Mesendoderm (in vitro differentiated cells): ENCODE measurements around the gene CACNA1H.

Experiments
- DNase-seq: peaks from one replicate; pipeline ENCODE4 v3.0.0; 2013
- H2AK5ac ChIP-seq: 2 replicates; pipeline ENCODE4 v1.6.1; 2013; ENCODE audit warnings: low read length, inconsistent platforms
- H2BK120ac ChIP-seq: 2 replicates; pipeline ENCODE4 v1.6.1; 2013; ENCODE audit warnings: low read depth, mild to moderate bottlenecking, low read length, moderate library complexity, mixed read lengths
- H2BK15ac ChIP-seq: replicated peaks from 2 replicates; pipeline ENCODE4 v1.6.1; 2013; ENCODE audit warnings: low read depth, mild to moderate bottlenecking, moderate library complexity
- H2BK5ac ChIP-seq: 2 replicates; pipeline ENCODE4 v1.6.1; 2013; ENCODE audit warnings: low read length, inconsistent platforms
- H3K18ac ChIP-seq: 2 replicates; pipeline ENCODE4 v1.6.1; 2013; ENCODE audit warnings: mild to moderate bottlenecking, low read length, mixed read lengths
- H3K23ac ChIP-seq: one replicate; pipeline ENCODE4 v1.6.1; 2013; ENCODE audit warnings: low read length
- H3K27ac ChIP-seq: 2 replicates; pipeline ENCODE4 v1.5.1; 2013; ENCODE audit warnings: low read depth, mild to moderate bottlenecking, inconsistent platforms, low read length, moderate library complexity
- H3K27me3 ChIP-seq: 2 replicates; pipeline ENCODE4 v1.6.1; 2013; ENCODE audit warnings: low read length, control low read depth, mild to moderate bottlenecking, inconsistent platforms; ENCODE audit not compliant: insufficient read depth, poor library complexity
- H3K36me3 ChIP-seq: 2 replicates; pipeline ENCODE4 v1.6.1; 2013; ENCODE audit warnings: low read length, inconsistent platforms; ENCODE audit not compliant: control insufficient read depth, insufficient read depth
- H3K4ac ChIP-seq: one replicate; pipeline ENCODE4 v1.6.1; 2013; ENCODE audit warnings: low read depth, mild to moderate bottlenecking, low read length, moderate library complexity
- H3K4me1 ChIP-seq: 2 replicates; pipeline ENCODE4 v1.6.1; 2013; ENCODE audit warnings: low read depth, low read length, inconsistent platforms; ENCODE audit not compliant: control insufficient read depth
- H3K4me2 ChIP-seq: 2 replicates; pipeline ENCODE4 v1.6.1; 2013; ENCODE audit warnings: low read length
- H3K4me3 ChIP-seq: 2 replicates; pipeline ENCODE4 v1.5.1; 2013; ENCODE audit warnings: mild to moderate bottlenecking, low read length
- H3K56ac ChIP-seq: one replicate; pipeline ENCODE4 v1.6.1; 2013; ENCODE audit warnings: low read length
- H3K79me1 ChIP-seq: 2 replicates; pipeline ENCODE4 v1.6.1; 2013; ENCODE audit warnings: low read length, inconsistent platforms
- H3K79me2 ChIP-seq: 2 replicates; pipeline ENCODE4 v1.6.1; 2013; ENCODE audit warnings: mild to moderate bottlenecking, low read length; ENCODE audit not compliant: control insufficient read depth, insufficient read depth
- H3K9ac ChIP-seq: 2 replicates; pipeline ENCODE4 v1.6.1; 2013; ENCODE audit warnings: low read length, inconsistent platforms
- H4K5ac ChIP-seq: one replicate; pipeline ENCODE4 v1.6.1; 2013; ENCODE audit warnings: low read length
- H4K8ac ChIP-seq: one replicate; pipeline ENCODE4 v1.6.1; 2013; ENCODE audit warnings: low read depth, mild to moderate bottlenecking, control low read depth, low read length, moderate library complexity
- WGBS: extraction: QIAGEN DNeasy Blood & Tissue Kit; methylation state at CpG from one replicate; pipeline ENCODE4 v1.1.7; 2013; ENCODE audit warnings: low lambda C conversion rate, missing lambda C conversion rate; ENCODE audit not compliant: insufficient coverage; ENCODE audit errors: extremely low coverage; 5-methylcytosine and 5-hydroxymethylcytosine counted together

CACNA1H gene

DNA sequence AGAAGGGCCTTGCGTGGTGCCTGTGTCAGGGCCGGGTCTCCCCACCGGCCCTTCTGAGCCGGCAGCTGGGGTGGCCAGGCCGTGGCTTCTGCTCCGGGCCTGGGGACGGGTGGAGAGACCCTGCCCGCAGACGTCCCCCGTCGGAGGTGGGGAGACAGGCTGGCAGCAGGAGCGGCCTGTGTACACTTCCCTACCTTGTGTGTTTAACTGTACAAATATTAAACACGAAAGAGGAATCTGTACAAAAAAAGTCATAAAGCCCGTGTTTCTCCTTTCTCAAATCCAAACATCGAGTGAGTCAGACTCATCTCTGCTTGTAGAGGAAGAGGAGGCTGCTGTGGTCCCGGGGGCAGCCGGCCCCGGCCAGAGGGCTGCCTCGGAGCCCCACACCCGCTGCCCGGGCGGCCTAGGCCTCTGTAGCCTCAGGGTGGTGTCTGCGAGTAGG, 2.0 kb downstream of the CACNA1H start:
- Histone ChIP-seq H3K9ac (no peak overlapping the region), H3K4me1 (no peaks in the 10 kb centered on the region), H2BK120ac (no peak overlapping the region), H3K27me3 (no peaks in the 10 kb centered on the region), H3K4me3 (no peak overlapping the region), H3K23ac (no peak overlapping the region), H4K5ac (no peak overlapping the region), H3K79me2 (no peaks in the 10 kb centered on the region), H2BK5ac (no peak overlapping the region), H2BK15ac (no peak overlapping the region), H3K4me2 (no peak overlapping the region), H3K4ac (no peak overlapping the region), H3K18ac (no peak overlapping the region), H2AK5ac (no peak overlapping the region), H3K36me3 (no peaks in the 10 kb centered on the region), H3K79me1 (no peaks in the 10 kb centered on the region), H3K56ac (no peak overlapping the region), H3K27ac (no peak overlapping the region), H4K8ac (no peak overlapping the region)
- DNase-seq: no peak
- WGBS: no CpG with 5 or more reads among the region's 23 CpGs

GRCh38 chr16:1155353-1156054, 2.6 kb downstream of the CACNA1H start:
- Histone ChIP-seq H3K4me3 (no peak overlapping the region), H3K4me2 (no peak overlapping the region), H4K8ac (no peak overlapping the region), H3K23ac (no peak overlapping the region), H3K4me1 (no peaks in the 10 kb centered on the region), H3K18ac (no peak overlapping the region), H3K4ac (no peak overlapping the region), H2AK5ac (no peak overlapping the region), H3K9ac (no peak overlapping the region), H2BK15ac (no peak overlapping the region), H3K79me1 (no peaks in the 10 kb centered on the region), H3K36me3 (no peaks in the 10 kb centered on the region), H3K27ac (no peak overlapping the region), H3K27me3 (no peaks in the 10 kb centered on the region), H3K79me2 (no peaks in the 10 kb centered on the region), H4K5ac (no peak overlapping the region), H3K56ac (no peak overlapping the region), H2BK120ac (no peak overlapping the region), H2BK5ac (no peak overlapping the region)
- no CpG with 5 or more reads among the region's 20 CpGs for WGBS
- no peak for DNase-seq

DNA sequence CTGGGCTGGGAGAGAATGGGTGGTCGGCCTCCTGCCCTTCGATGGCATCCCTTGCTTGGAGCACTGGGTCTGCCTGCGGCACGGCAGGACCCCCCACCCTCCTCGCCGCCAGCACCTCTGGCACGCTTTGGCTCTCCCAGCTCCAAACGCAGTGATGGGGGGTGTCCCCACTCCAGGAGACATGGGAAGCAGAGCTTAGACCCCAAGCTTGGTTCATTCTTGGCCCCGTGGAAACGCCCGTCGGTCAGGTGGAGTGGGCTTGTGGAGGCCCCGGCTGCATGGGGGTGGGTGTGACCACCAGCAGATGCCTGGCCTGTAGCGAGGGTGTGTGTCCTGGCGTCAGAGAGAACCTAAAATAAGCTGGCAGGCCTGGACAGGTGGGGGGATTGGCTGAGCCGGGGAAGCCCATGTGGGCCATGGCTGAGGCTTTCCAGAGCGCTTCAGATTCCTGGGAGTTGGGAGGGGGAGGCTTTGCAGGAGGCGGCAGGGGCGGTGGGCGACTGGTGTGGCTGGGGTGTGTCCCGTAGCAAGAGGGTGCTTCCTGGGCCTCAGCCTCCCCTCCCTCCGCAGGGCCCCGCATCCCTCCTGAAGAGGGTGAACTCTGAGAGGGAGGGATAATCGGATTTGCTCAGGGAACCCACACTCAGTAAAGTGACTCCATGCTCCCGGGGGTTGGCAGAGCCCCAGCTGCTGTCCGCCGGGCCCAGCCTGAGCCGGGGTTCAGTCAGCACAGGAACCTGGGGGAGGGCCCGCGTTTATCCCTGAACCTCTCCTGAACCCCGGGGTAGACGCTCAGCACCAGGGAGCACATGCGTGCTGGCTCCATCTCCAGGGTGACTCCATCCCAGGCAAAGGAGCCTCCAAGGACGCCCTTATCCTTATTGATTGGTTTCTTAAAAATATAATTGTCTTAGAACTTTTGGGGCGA, 3.4 kb downstream of the CACNA1H start:
- Histone ChIP-seq H2BK5ac (no peak overlapping the region), H3K27me3 (no peaks in the 10 kb centered on the region), H3K79me1 (no peaks in the 10 kb centered on the region), H2AK5ac (no peak overlapping the region), H3K18ac (no peak overlapping the region), H3K4me1 (no peaks in the 10 kb centered on the region), H3K23ac (no peak overlapping the region), H3K56ac (no peak overlapping the region), H4K5ac (no peak overlapping the region), H3K4me3 (no peak overlapping the region), H2BK15ac (no peak overlapping the region), H3K36me3 (no peaks in the 10 kb centered on the region), H3K79me2 (no peaks in the 10 kb centered on the region), H3K4ac (no peak overlapping the region), H4K8ac (no peak overlapping the region), H3K4me2 (no peak overlapping the region), H3K9ac (no peak overlapping the region), H2BK120ac (no peak overlapping the region), H3K27ac (no peak overlapping the region)
- WGBS: no CpG with 5 or more reads among the region's 35 CpGs
- no peak for DNase-seq

- no CpG with 5 or more reads among the region's 46 CpGs for WGBS
- H4K8ac ChIP-seq: no peak overlapping the region
- no peak overlapping the region for H2BK15ac ChIP-seq
- no peak overlapping the region for H3K56ac ChIP-seq
- H3K4me3 ChIP-seq: no peak overlapping the region
- H3K9ac ChIP-seq: no peak overlapping the region
- no peak overlapping the region for H2AK5ac ChIP-seq
- H3K4ac ChIP-seq: no peak overlapping the region
- no peak overlapping the region for H3K23ac ChIP-seq
- H3K36me3 ChIP-seq: no peaks in the 10 kb centered on the region
- no peaks in the 10 kb centered on the region for H3K79me1 ChIP-seq
- no peaks in the 10 kb centered on the region for H3K4me1 ChIP-seq
- no peak overlapping the region for H2BK5ac ChIP-seq
- H2BK120ac ChIP-seq: no peak overlapping the region
- no peak for DNase-seq
- H3K79me2 ChIP-seq: no peaks in the 10 kb centered on the region
- H3K4me2 ChIP-seq: no peak overlapping the region
- H3K27me3 ChIP-seq: no peaks in the 10 kb centered on the region
- H4K5ac ChIP-seq: no peak overlapping the region
- no peak overlapping the region for H3K18ac ChIP-seq
- H3K27ac ChIP-seq: no peak overlapping the region
Observed at GRCh38 chr16:1156983-1157638, 4.2 kb downstream of the CACNA1H start.

DNA sequence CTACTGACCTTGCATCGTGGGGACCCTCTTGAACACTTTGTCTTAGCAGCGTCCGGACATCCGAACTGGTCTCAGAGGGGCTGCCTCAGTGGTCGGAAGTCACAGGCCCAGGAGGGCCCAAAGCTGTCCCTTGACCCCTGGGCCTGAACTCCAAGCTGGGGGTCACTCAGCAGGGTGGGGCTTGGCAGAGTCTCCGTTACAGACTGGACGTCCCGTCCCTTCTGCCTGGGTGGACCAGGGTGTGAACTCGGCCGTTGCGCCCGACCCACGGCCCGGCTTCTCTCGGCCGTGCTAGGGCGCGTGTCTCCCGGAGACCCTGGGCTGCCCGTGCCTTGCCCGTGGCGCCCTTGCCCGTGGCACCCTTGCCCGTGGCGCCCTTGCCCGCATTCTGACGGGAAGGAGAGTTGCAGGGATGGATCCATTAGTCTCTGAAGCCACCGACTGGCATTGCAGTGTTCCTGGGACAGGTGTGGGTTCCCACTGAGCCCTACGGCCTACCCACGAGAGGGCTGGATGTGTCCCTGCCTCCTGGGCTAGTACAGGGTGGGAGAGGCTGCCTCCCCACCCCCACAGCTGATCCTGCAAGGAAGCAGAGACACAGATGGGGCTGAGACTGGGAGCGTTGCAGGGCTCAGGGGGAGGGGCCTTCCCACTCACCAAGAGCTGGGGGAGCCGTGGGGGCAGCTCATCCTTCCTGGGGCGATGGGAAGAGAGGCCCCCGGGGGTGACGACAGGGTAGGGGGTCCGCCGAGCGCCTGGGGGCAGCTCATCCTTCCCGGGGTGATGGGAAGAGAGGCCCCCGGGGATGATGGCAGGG, 4.9 kb downstream of the CACNA1H start:
- H2BK120ac ChIP-seq: no peak overlapping the region
- no peaks in the 10 kb centered on the region for H3K4me1 ChIP-seq
- no peak overlapping the region for H3K9ac ChIP-seq
- no peak overlapping the region for H2AK5ac ChIP-seq
- H3K4ac ChIP-seq: no peak overlapping the region
- H4K5ac ChIP-seq: no peak overlapping the region
- no peaks in the 10 kb centered on the region for H3K79me1 ChIP-seq
- no peak overlapping the region for H3K27ac ChIP-seq
- no peak for DNase-seq
- no peak overlapping the region for H2BK5ac ChIP-seq
- no peaks in the 10 kb centered on the region for H3K79me2 ChIP-seq
- no peak overlapping the region for H3K4me3 ChIP-seq
- no peaks in the 10 kb centered on the region for H3K27me3 ChIP-seq
- H4K8ac ChIP-seq: no peak overlapping the region
- H3K23ac ChIP-seq: no peak overlapping the region
- H3K56ac ChIP-seq: no peak overlapping the region
- no peak overlapping the region for H3K4me2 ChIP-seq
- no peaks in the 10 kb centered on the region for H3K36me3 ChIP-seq
- WGBS: no CpG with 5 or more reads among the region's 40 CpGs
- no peak overlapping the region for H2BK15ac ChIP-seq
- H3K18ac ChIP-seq: no peak overlapping the region
